WTC11 (cell line): ENCODE data around the gene STARD9. TPM values are rescaled to one million over a fixed set of nuclear protein-coding genes. Genes with fewer than 3 reads are reported as not detected.

Experiments
- ATAC-seq: fragments of 200-7000 bp; cut with Tn5 transposase; 2 replicates; pipeline ENCODE4 v1.10.0; 2021; ENCODE audit warnings: mild to moderate bottlenecking, moderate library complexity
- CTCF ChIA-PET: fragments of 300-600 bp; sonication (Branson Sonifier 250); formaldehyde crosslinking; loops from one replicate; lab custom pipeline; 2021; ENCODE audit warnings: antibody characterized with exemption; lab: Charles Lee
- POLR2A ChIA-PET: fragments of 350-600 bp; sonication (Branson Sonifier 250); formaldehyde crosslinking; loops from one replicate; lab custom pipeline; 2021; ENCODE audit warnings: antibody characterized with exemption; lab: Charles Lee
- DNase-seq: peaks from one replicate; pipeline ENCODE4 v3.0.0; 2021; ENCODE audit warnings: low spot score
- H3K27ac Mint-ChIP-seq: 2 replicates; pipeline ENCODE4 v1.8.0; 2021; ENCODE audit warnings: mixed read lengths
- H3K27me3 Mint-ChIP-seq: 2 replicates; pipeline ENCODE4 v1.8.0; 2021; ENCODE audit warnings: low read depth, mild to moderate bottlenecking, moderate library complexity, mixed read lengths
- H3K36me3 Mint-ChIP-seq: 2 replicates; pipeline ENCODE4 v1.8.0; 2021; ENCODE audit warnings: mixed read lengths
- H3K4me1 Mint-ChIP-seq: 2 replicates; pipeline ENCODE4 v1.8.0; 2022; ENCODE audit warnings: mixed read lengths
- H3K4me3 Mint-ChIP-seq: 2 replicates; pipeline ENCODE4 v1.8.0; 2021; ENCODE audit warnings: mild to moderate bottlenecking, moderate library complexity, mixed read lengths
- H3K9me3 Mint-ChIP-seq: 2 replicates; pipeline ENCODE4 v1.8.0; 2021; ENCODE audit warnings: mixed read lengths
- AFF4 ChIP-seq: sonication (generic); formaldehyde crosslinking; IDR thresholded peaks from 2 replicates; pipeline ENCODE4 v1.8.1; 2023; ENCODE audit warnings: mild to moderate bottlenecking, missing genetic modification reagents, borderline replicate concordance
- ATF1 ChIP-seq: sonication (generic); formaldehyde crosslinking; IDR thresholded peaks from 2 replicates; pipeline ENCODE4 v1.8.1; 2023; ENCODE audit warnings: mild to moderate bottlenecking, moderate library complexity, missing genetic modification reagents
- E2F4 ChIP-seq: sonication (generic); formaldehyde crosslinking; IDR thresholded peaks from 2 replicates; pipeline ENCODE4 v1.8.1; 2022; ENCODE audit warnings: low read depth, mild to moderate bottlenecking, moderate library complexity, missing genetic modification reagents, borderline replicate concordance
- FOXP1 ChIP-seq: sonication (generic); formaldehyde crosslinking; IDR thresholded peaks from 2 replicates; pipeline ENCODE4 v1.8.0; 2022; ENCODE audit warnings: missing genetic modification reagents, mild to moderate bottlenecking, moderate library complexity, borderline replicate concordance
- GTF2I ChIP-seq: fragments of 250-450 bp; sonication (Bioruptor Pico); conservative IDR thresholded peaks from 2 replicates; pipeline ENCODE4 v1.4.0; 2021; ENCODE audit warnings: mild to moderate bottlenecking
- IRF1 ChIP-seq: sonication (generic); formaldehyde crosslinking; IDR thresholded peaks from 2 replicates; pipeline ENCODE4 v1.8.0; 2023; ENCODE audit warnings: missing genetic modification reagents
- MXD4 ChIP-seq: fragments of 250-450 bp; sonication (Bioruptor Pico); IDR thresholded peaks from 2 replicates; pipeline ENCODE4 v1.8.0; 2021; ENCODE audit warnings: mild to moderate bottlenecking, moderate library complexity, borderline replicate concordance
- NFE2L1 ChIP-seq: sonication (generic); formaldehyde crosslinking; IDR thresholded peaks from 2 replicates; pipeline ENCODE4 v1.8.1; 2023; ENCODE audit warnings: missing genetic modification reagents
- RELA ChIP-seq: sonication (generic); formaldehyde crosslinking; IDR thresholded peaks from 2 replicates; pipeline ENCODE4 v1.8.1; 2022; ENCODE audit warnings: missing genetic modification reagents, mild to moderate bottlenecking, borderline replicate concordance
- RORB ChIP-seq: fragments of 250-450 bp; sonication (Bioruptor Pico); IDR thresholded peaks from 2 replicates; pipeline ENCODE4 v1.9.0; 2021; ENCODE audit warnings: mild to moderate bottlenecking
- TCF7 ChIP-seq: sonication (generic); formaldehyde crosslinking; IDR thresholded peaks from 2 replicates; pipeline ENCODE4 v1.8.0; 2022; ENCODE audit warnings: mild to moderate bottlenecking, low read depth, missing genetic modification reagents, moderate library complexity
- ZBTB21 ChIP-seq: sonication (generic); formaldehyde crosslinking; IDR thresholded peaks from 2 replicates; pipeline ENCODE4 v1.8.1; 2023; ENCODE audit warnings: mild to moderate bottlenecking, missing genetic modification reagents, borderline replicate concordance
- ZNF219 ChIP-seq: sonication (generic); formaldehyde crosslinking; IDR thresholded peaks from 2 replicates; pipeline ENCODE4 v1.8.0; 2023; ENCODE audit warnings: missing genetic modification reagents, mild to moderate bottlenecking, borderline replicate concordance
- ZNF423 ChIP-seq: fragments of 250-450 bp; sonication (Bioruptor Pico); IDR thresholded peaks from 2 replicates; pipeline ENCODE4 v2.1.2; 2022; ENCODE audit warnings: mild to moderate bottlenecking, moderate library complexity
- ZNF671 ChIP-seq: fragments of 250-450 bp; sonication (Bioruptor Pico); IDR thresholded peaks from 2 replicates; pipeline ENCODE4 v1.8.0; 2021; ENCODE audit warnings: mild to moderate bottlenecking
- ZSCAN18 ChIP-seq: fragments of 250-450 bp; sonication (Bioruptor Pico); IDR thresholded peaks from 2 replicates; pipeline ENCODE4 v2.1.2; 2022; ENCODE audit warnings: mild to moderate bottlenecking, moderate library complexity
- total RNA-seq: library from RNA; stranded (reverse); gene quantifications from 3 replicates; pipeline ENCODE4 v1.2.3, GENCODE V29; 2021
- TF ChIP-seq, protein P1 (sequence below): sonication (generic); formaldehyde crosslinking; IDR thresholded peaks from 2 replicates; pipeline ENCODE4 v1.8.1; 2022; ENCODE audit warnings: mild to moderate bottlenecking, moderate library complexity, missing genetic modification reagents
- TF ChIP-seq, protein P2 (sequence below): sonication (generic); formaldehyde crosslinking; IDR thresholded peaks from 2 replicates; pipeline ENCODE4 v1.8.0; 2022; ENCODE audit warnings: missing genetic modification reagents

STARD9 gene
- total RNA-seq, 1 experiment from 2014 or later = 5.7 TPM

- TF ChIP-seq ATF1 (CRISPR knock-in tag) (no peak), ZNF219 (CRISPR knock-in tag) (no peak)
- TF ChIP-seq, all 79 proteins: peak for 0
Observed at GRCh38 chr15:42544853-42545629, 30.4 kb upstream of the STARD9 start (continued).

- Mint-ChIP-seq H3K27ac (peak overlapping the region; percentile 70; the same call in 1 of the 2 replicates), H3K9me3 (no peaks in the 10 kb centered on the region), H3K4me1 (peaks cover 14% of the 10 kb centered on the region), H3K4me3 (peak overlapping the region; percentile 93), H3K36me3 (peaks cover 8% of the 10 kb centered on the region; the same call in 1 of the 2 replicates), H3K27me3 (no peaks in the 10 kb centered on the region)
- ChIA-PET POLR2A (interaction anchor here (0.6 to 3.0 kb wide), 5 partner anchors 27 to 89 kb away, joined by 3 to 9 read pairs (median 3); partner anchors contain the start of genes STARD9 and ZNF106), CTCF (interaction anchor here (1.0 kb wide), 2 partner anchors 44 to 72 kb away, joined by 3 to 5 read pairs; no protein-coding TSS in a partner anchor)
- TF ChIP-seq GTF2I (CRISPR knock-in tag) = no peak
- no peak for TF ChIP-seq FOXP1 (CRISPR knock-in tag)
- TF ChIP-seq ZSCAN18 (CRISPR knock-in tag) = no peak
- TF ChIP-seq TCF7 (CRISPR knock-in tag) = no peak
- no peak for TF ChIP-seq MXD4 (CRISPR knock-in tag)
- TF ChIP-seq ZNF423 (CRISPR knock-in tag) = no peak
- TF ChIP-seq RELA (CRISPR knock-in tag) = no peak
- no peak for TF ChIP-seq IRF1
- no peak for TF ChIP-seq ZNF671 (CRISPR knock-in tag)
- no peak for TF ChIP-seq AFF4
- DNase-seq (no peak), ATAC-seq (no peak)
Observed at GRCh38 chr15:42547918-42548248, 27.5 kb upstream of the STARD9 start.

GRCh38 chr15:42548249-42549031, 27.0 kb upstream of the STARD9 start, which contains the start of the genes HAUS2 and LRRC57:
TSS of gene HAUS2 (plus strand) at chr15:42548838. CDS start at chr15:42548873, 35 bp downstream.
TSS of gene LRRC57 (minus strand) at chr15:42548793. CDS start at chr15:42548434, 359 bp downstream.
- peak; percentile 89 for ATAC-seq
- ChIA-PET CTCF (interaction anchor here (1.0 kb wide), 2 partner anchors 43 to 71 kb away, joined by 3 to 5 read pairs; no protein-coding TSS in a partner anchor), POLR2A (interaction anchor here (0.6 to 3.0 kb wide), 4 partner anchors 27 to 88 kb away, joined by 3 to 9 read pairs (median 4); partner anchors contain the start of genes STARD9 and ZNF106)
- H3K27me3 Mint-ChIP-seq = no peaks in the 10 kb centered on the region
- H3K4me1 Mint-ChIP-seq = peaks cover 14% of the 10 kb centered on the region
- peak within 1 kb of the TSS; percentile 93 for H3K4me3 Mint-ChIP-seq
- H3K36me3 Mint-ChIP-seq = peaks cover 8% of the 10 kb centered on the region; the same call in 1 of the 2 replicates
- no peaks in the 10 kb centered on the region for H3K9me3 Mint-ChIP-seq
- H3K27ac Mint-ChIP-seq = peak within 1 kb of the TSS; percentile 97
- peak; percentile 95 for DNase-seq
- TF ChIP-seq, protein P1, sequence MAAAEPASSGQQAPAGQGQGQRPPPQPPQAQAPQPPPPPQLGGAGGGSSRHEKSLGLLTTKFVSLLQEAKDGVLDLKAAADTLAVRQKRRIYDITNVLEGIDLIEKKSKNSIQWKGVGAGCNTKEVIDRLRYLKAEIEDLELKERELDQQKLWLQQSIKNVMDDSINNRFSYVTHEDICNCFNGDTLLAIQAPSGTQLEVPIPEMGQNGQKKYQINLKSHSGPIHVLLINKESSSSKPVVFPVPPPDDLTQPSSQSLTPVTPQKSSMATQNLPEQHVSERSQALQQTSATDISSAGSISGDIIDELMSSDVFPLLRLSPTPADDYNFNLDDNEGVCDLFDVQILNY (CRISPR knock-in tag) = peak; percentile 98
- TF ChIP-seq E2F4 (0 out of 2 replicates have a peak, but pooled peaks have one; percentile 70), RORB (no peak), ZBTB21 (CRISPR knock-in tag) (no peak), NFE2L1 (no peak; the same call in 1 of the 2 replicates)
- TF ChIP-seq, protein P2, sequence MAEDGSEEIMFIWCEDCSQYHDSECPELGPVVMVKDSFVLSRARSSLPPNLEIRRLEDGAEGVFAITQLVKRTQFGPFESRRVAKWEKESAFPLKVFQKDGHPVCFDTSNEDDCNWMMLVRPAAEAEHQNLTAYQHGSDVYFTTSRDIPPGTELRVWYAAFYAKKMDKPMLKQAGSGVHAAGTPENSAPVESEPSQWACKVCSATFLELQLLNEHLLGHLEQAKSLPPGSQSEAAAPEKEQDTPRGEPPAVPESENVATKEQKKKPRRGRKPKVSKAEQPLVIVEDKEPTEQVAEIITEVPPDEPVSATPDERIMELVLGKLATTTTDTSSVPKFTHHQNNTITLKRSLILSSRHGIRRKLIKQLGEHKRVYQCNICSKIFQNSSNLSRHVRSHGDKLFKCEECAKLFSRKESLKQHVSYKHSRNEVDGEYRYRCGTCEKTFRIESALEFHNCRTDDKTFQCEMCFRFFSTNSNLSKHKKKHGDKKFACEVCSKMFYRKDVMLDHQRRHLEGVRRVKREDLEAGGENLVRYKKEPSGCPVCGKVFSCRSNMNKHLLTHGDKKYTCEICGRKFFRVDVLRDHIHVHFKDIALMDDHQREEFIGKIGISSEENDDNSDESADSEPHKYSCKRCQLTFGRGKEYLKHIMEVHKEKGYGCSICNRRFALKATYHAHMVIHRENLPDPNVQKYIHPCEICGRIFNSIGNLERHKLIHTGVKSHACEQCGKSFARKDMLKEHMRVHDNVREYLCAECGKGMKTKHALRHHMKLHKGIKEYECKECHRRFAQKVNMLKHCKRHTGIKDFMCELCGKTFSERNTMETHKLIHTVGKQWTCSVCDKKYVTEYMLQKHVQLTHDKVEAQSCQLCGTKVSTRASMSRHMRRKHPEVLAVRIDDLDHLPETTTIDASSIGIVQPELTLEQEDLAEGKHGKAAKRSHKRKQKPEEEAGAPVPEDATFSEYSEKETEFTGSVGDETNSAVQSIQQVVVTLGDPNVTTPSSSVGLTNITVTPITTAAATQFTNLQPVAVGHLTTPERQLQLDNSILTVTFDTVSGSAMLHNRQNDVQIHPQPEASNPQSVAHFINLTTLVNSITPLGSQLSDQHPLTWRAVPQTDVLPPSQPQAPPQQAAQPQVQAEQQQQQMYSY = no peak
